Adrenal gland (tissue), 5 donors: ENCODE measurements around the gene FNDC3B.

Experiments
- CTCF ChIP-seq, 6 experiments: fragments of 450-650 bp in 4 of 6; fragments of 200-600 bp in 2 of 6; sonication (generic) in 1 of 6; IDR thresholded peaks; 1 replicate in 5 of 6; 2 replicates in 1 of 6; pipeline versions ENCODE4 v1.5.1 to v1.8.0; 2016 to 2021; ENCODE audit warnings: antibody characterized with exemption in 6 of 6, mild to moderate bottlenecking in 2 of 6, moderate library complexity in 1 of 6
- POLR2A ChIP-seq, 2 donors: fragments of 450-650 bp; IDR thresholded peaks; one replicate each; pipeline ENCODE4 v1.6.1; 2017; ENCODE audit warnings: antibody characterized with exemption in 2 of 2, mild to moderate bottlenecking in 2 of 2, moderate library complexity in 1 of 2
- donor health status: DM: no; HTN: no; CAD: no.

GRCh38 chr3:172410702-172411477 is 371.5 kb downstream of the FNDC3B start:
- TF ChIP-seq POLR2A (IDR thresholded peaks at IDR 0.05) (no peak), CTCF (IDR thresholded peaks at IDR 0.05) (no peak)
